K562 (cell line): ENCODE data around the gene DAB1.

Experiments used
- BHLHE40 ChIP-seq: IDR thresholded peaks from 2 replicates; pipeline ENCODE4 v1.6.1; 2011; ENCODE audit warnings: low read length, improper control_type of control experiment
- CEBPZ ChIP-seq: fragments of 150-350 bp; IDR thresholded peaks from 2 replicates; pipeline ENCODE4 v1.6.1; 2014; ENCODE audit warnings: low read depth, mild to moderate bottlenecking, low read length, borderline replicate concordance
- JUN ChIP-seq, 2 experiments: sonication (generic) in 1 of 2; formaldehyde crosslinking in 1 of 2; IDR thresholded peaks; 2 replicates each; pipeline versions ENCODE4 v1.6.1 to v1.8.0; 2012 to 2022; ENCODE audit warnings: borderline replicate concordance in 2 of 2, mild to moderate bottlenecking in 2 of 2, improper control_type of control experiment in 1 of 2, low read depth in 1 of 2, low read length in 1 of 2, missing genetic modification reagents in 1 of 2
- MBD1 ChIP-seq: fragments of 250-450 bp; sonication (Bioruptor Pico); IDR thresholded peaks from 2 replicates; pipeline ENCODE4 v1.8.0; 2022; ENCODE audit warnings: inconsistent platforms
- MYC ChIP-seq, 2 experiments: fragments of 250-450 bp in 1 of 2; sonication (Bioruptor Pico) in 1 of 2; IDR thresholded peaks; 2 replicates each; pipeline versions ENCODE4 v1.5.1 to v1.6.1; 2012 to 2021; ENCODE audit warnings: low read depth in 2 of 2, borderline replicate concordance in 1 of 2, improper control_type of control experiment in 1 of 2, low read length in 1 of 2, mild to moderate bottlenecking in 1 of 2, moderate library complexity in 1 of 2
- RBM22 ChIP-seq: fragments of 200-400 bp; formaldehyde crosslinking; IDR thresholded peaks from 2 replicates; pipeline ENCODE4 v1.6.1; 2018; ENCODE audit warnings: low read length, low read depth; ENCODE audit not compliant: poor library complexity, severe bottlenecking
- ZNF184 ChIP-seq: sonication (generic); formaldehyde crosslinking; IDR thresholded peaks from 2 replicates; pipeline ENCODE4 v1.5.0; 2020; ENCODE audit warnings: missing genetic modification reagents
- ZNF431 ChIP-seq: sonication (generic); formaldehyde crosslinking; IDR thresholded peaks from 2 replicates; pipeline ENCODE4 v1.8.0; 2022; ENCODE audit warnings: mild to moderate bottlenecking, missing genetic modification reagents

- TF ChIP-seq BHLHE40 (no peak), MYC (IDR thresholded peaks at IDR 0.05; ENCODE audit: low read depth, low read length) (no peak), MYC (CRISPR knock-in tag; IDR thresholded peaks at IDR 0.05; ENCODE audit: borderline replicate concordance, low read depth) (no peak), CEBPZ (no peak), MBD1 (CRISPR knock-in tag) (no peak), ZNF184 (CRISPR knock-in tag) (no peak), ZNF431 (CRISPR knock-in tag) (no peak), JUN (IDR thresholded peaks at IDR 0.05; ENCODE audit: borderline replicate concordance, low read depth, low read length) (no peak), JUN (CRISPR knock-in tag; IDR thresholded peaks at IDR 0.05; ENCODE audit: borderline replicate concordance) (no peak), RBM22 (no peak)
Measured at GRCh38 chr1:57235730-57236510, 187.9 kb downstream of the DAB1 start.
